Naive thymus-derived CD4-positive, alpha-beta T cell (primary cell): ENCODE data around the gene CES1. TPM values are rescaled to one million over a fixed set of nuclear protein-coding genes. Genes with fewer than 3 reads are reported as not detected.
"Not testable (repeated sequence)": the region's sequence is repeated elsewhere in the genome, so short reads cannot be mapped to it uniquely, and the experiment has no call there.

Experiments
- ATAC-seq: fragments of 150-1000 bp; cut with Tn5 transposase; 2 replicates; pipeline ENCODE4 v1.10.0; 2021; ENCODE audit warnings: mild to moderate bottlenecking, moderate library complexity
- CTCF ChIA-PET: fragments of 350-600 bp; sonication (Branson Sonifier 250); formaldehyde crosslinking; loops from one replicate; lab custom pipeline; 2021; ENCODE audit warnings: antibody characterized with exemption; lab: Charles Lee
- POLR2A ChIA-PET: fragments of 350-600 bp; sonication (Branson Sonifier 250); formaldehyde crosslinking; loops from one replicate; lab custom pipeline; 2021; ENCODE audit warnings: antibody characterized with exemption, inconsistent platforms; lab: Charles Lee
- DNase-seq, 9 donors: peaks; one replicate each; pipeline versions ENCODE4 v3.0.0 to v3.0.0-alpha.2; 2020 to 2022; ENCODE audit warnings: mixed read lengths in 1 of 9
- H3K27ac ChIP-seq: one replicate; pipeline ENCODE4 v1.7.0; 2013; ENCODE audit warnings: mild to moderate bottlenecking, low read depth, low read length, moderate library complexity
- H3K27me3 ChIP-seq, 2 donors: one replicate each; pipeline ENCODE4 v1.7.0; 2013; ENCODE audit warnings: low read length in 2 of 2, mild to moderate bottlenecking in 2 of 2, moderate library complexity in 2 of 2; ENCODE audit not compliant: control insufficient read depth in 2 of 2, insufficient read depth in 2 of 2
- H3K36me3 ChIP-seq, 3 experiments: 1 replicate in 2 of 3; 2 replicates in 1 of 3; pipeline ENCODE4 v1.7.0; 2013; ENCODE audit warnings: low read length in 3 of 3, mild to moderate bottlenecking in 3 of 3, moderate library complexity in 1 of 3; ENCODE audit not compliant: insufficient read depth in 3 of 3, control insufficient read depth in 2 of 3
- H3K4me1 ChIP-seq, 2 donors: one replicate each; pipeline ENCODE4 v1.7.0; 2013; ENCODE audit warnings: low read length in 2 of 2, mild to moderate bottlenecking in 2 of 2, moderate library complexity in 1 of 2; ENCODE audit not compliant: control insufficient read depth in 2 of 2, insufficient read depth in 2 of 2
- H3K4me3 ChIP-seq: 2 replicates; pipeline ENCODE4 v1.7.0; 2013; ENCODE audit warnings: mild to moderate bottlenecking, low read length
- H3K9me3 ChIP-seq, 3 experiments: 1 replicate in 2 of 3; 2 replicates in 1 of 3; pipeline ENCODE4 v1.7.0; 2013; ENCODE audit warnings: low read length in 3 of 3; ENCODE audit not compliant: control insufficient read depth in 2 of 3
- H3K27ac Mint-ChIP-seq, 9 donors: one replicate each; pipeline ENCODE4 v1.8.0; 2020 to 2022; ENCODE audit warnings: mixed read lengths in 9 of 9, mild to moderate bottlenecking in 8 of 9, moderate library complexity in 5 of 9, inconsistent platforms in 2 of 9
- H3K27me3 Mint-ChIP-seq, 5 donors: one replicate each; pipeline ENCODE4 v1.8.0; 2021 to 2022; ENCODE audit warnings: mixed read lengths in 5 of 5, mild to moderate bottlenecking in 1 of 5
- H3K36me3 Mint-ChIP-seq, 5 donors: one replicate each; pipeline ENCODE4 v1.8.0; 2020 to 2022; ENCODE audit warnings: mixed read lengths in 5 of 5, mild to moderate bottlenecking in 3 of 5, inconsistent platforms in 1 of 5
- H3K4me1 Mint-ChIP-seq, 7 donors: one replicate each; pipeline ENCODE4 v1.8.0; 2020 to 2022; ENCODE audit warnings: mixed read lengths in 7 of 7, mild to moderate bottlenecking in 3 of 7, inconsistent platforms in 1 of 7
- H3K4me3 Mint-ChIP-seq, 10 donors: one replicate each; pipeline ENCODE4 v1.8.0; 2020 to 2022; ENCODE audit warnings: mild to moderate bottlenecking in 10 of 10, mixed read lengths in 10 of 10, moderate library complexity in 6 of 10, inconsistent platforms in 2 of 10
- H3K9me3 Mint-ChIP-seq, 11 donors: one replicate each; pipeline ENCODE4 v1.8.0; 2020 to 2022; ENCODE audit warnings: mixed read lengths in 11 of 11, mild to moderate bottlenecking in 4 of 11, inconsistent platforms in 1 of 11, moderate library complexity in 1 of 11
- intact Hi-C, 2 donors: fragments of 100-400 bp; cut with micrococcal nuclease; formaldehyde crosslinking; loops; one replicate each; pipeline ENCODE4 v1.15.1; 2023
- polyA plus RNA-seq, 2 donors: library from polyadenylated mRNA; unstranded; fragments of 300-500 nt; fragmentation: Illumina TruSeq; gene quantifications; one replicate each; pipeline ENCODE4 v1.2.3, GENCODE V29; 2021
- total RNA-seq, 6 experiments: library from RNA in 5 of 6; stranded (reverse) in 5 of 6; gene quantifications; 1 replicate in 5 of 6; 2 replicates in 1 of 6; pipeline ENCODE4 v1.2.3 and lab custom pipeline; 2021 to 2026

Gene CES1
- total and polyA plus RNA-seq, 7 experiments from 2014 or later, result 0.32 to 11.6 (median 1.1) TPM; not detected in 3

DNA sequence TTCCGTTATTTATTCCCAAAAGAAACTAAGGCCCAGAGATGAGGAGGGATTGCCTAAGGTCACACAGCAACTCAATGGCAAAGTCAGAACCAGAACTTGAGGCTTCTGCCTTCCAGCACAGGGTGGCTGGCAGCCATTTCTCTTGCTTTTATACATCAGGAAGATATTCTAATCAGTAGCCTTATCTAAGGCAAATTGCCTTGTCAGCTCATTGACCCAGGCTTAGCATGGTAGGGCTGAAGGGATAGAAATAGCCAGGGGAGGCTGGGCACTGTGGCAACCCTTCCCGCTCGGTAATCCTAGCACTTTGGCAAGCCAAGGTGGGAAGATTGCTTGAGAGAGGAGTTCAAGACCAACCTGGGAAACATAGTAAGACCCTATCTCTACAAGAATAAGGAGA, 2.3 kb upstream of the CES1 start:
- H3K27me3 Mint-ChIP-seq, result peaks cover 4 to 21% (median 6%) of the 10 kb centered on the region in 5 donors
- POLR2A ChIA-PET, intact Hi-C loops, H3K36me3 Mint-ChIP-seq, H3K4me3 ChIP-seq, H3K4me3 Mint-ChIP-seq, H3K4me1 ChIP-seq, H3K9me3 ChIP-seq, CTCF ChIA-PET, H3K36me3 ChIP-seq, H3K4me1 Mint-ChIP-seq, H3K27me3 ChIP-seq, H3K27ac Mint-ChIP-seq, ATAC-seq, H3K27ac ChIP-seq, DNase-seq, H3K9me3 Mint-ChIP-seq: not testable (repeated sequence)

DNA sequence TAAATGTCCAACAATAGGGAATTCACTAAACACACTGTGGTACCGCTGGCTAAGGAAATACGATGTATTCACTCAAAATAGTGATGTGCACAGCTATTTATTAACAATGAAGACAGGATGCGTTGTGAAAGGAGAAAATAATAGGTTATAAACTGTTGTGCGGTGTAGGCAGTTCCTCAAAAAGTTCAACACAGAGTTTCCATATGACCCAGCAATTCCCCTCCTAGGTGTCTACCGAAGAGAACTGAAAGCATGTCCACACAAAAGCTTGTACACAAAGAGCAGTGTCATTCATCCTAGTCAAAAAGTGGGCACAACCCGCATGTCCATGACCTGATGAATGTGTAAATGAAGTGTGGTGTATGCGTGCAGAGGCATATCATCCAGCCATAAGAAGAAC, 1.2 kb upstream of the CES1 start:
- Mint-ChIP-seq H3K27ac (no peak overlapping the region), H3K4me1 (peaks cover 0 to 7% (median 0%) of the 10 kb centered on the region in 7 donors), H3K9me3 (peaks cover 0 to 1% (median 0%) of the 10 kb centered on the region in 11 donors), H3K36me3 (no peaks in the 10 kb centered on the region), H3K4me3 (no peak overlapping the region), H3K27me3 (peaks cover 0 to 17% (median 5%) of the 10 kb centered on the region in 5 donors)
- ChIA-PET CTCF (no interaction called here), POLR2A (no interaction called here)
- intact Hi-C loops, result no loop called here
- H3K4me1 ChIP-seq, result no peaks in the 10 kb centered on the region
- no peak overlapping the region for H3K4me3 ChIP-seq
- H3K9me3 ChIP-seq, result no peaks in the 10 kb centered on the region
- H3K36me3 ChIP-seq, result no peaks in the 10 kb centered on the region
- H3K27me3 ChIP-seq, result no peaks in the 10 kb centered on the region
- DNase-seq (no peak), ATAC-seq (peak; percentile 38)
- H3K27ac ChIP-seq, result no peak overlapping the region

DNA sequence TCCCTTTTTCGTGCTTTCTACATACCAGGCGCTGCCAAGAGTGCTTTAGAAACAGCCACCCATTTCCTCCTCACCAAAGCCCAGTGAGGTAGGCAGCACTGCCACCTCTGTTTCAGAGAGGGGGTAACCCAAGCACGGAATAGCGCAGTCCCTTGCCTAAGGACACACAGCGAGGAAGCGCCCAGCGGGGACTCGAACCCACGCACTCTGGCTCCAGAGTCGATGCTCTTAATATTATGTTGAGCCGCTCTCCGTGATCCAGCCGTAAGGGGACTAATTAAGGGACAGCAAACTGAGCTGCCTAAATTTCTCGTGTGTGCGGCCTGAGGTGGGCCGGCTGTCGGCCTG, 497 bp downstream of the CES1 start:
- intact Hi-C loops, result no loop called here
- no peak for DNase-seq
- no peak for ATAC-seq
- Histone ChIP-seq H3K9me3 (no peaks in the 10 kb centered on the region), H3K4me3 (no peak overlapping the region), H3K27ac (no peak overlapping the region), H3K27me3 (no peaks in the 10 kb centered on the region), H3K4me1 (no peaks in the 10 kb centered on the region), H3K36me3 (no peaks in the 10 kb centered on the region)
- ChIA-PET POLR2A (no interaction called here), CTCF (no interaction called here)
- Mint-ChIP-seq H3K36me3 (no peaks in the 10 kb centered on the region), H3K4me3 (no peak overlapping the region), H3K27me3 (peaks cover 0 to 23% (median 12%) of the 10 kb centered on the region in 5 donors), H3K27ac (peak overlapping the region in 1 of 9 donors; percentile 28), H3K9me3 (peaks cover 0 to 1% (median 0%) of the 10 kb centered on the region in 11 donors), H3K4me1 (peaks cover 0 to 7% (median 0%) of the 10 kb centered on the region in 7 donors)

DNA sequence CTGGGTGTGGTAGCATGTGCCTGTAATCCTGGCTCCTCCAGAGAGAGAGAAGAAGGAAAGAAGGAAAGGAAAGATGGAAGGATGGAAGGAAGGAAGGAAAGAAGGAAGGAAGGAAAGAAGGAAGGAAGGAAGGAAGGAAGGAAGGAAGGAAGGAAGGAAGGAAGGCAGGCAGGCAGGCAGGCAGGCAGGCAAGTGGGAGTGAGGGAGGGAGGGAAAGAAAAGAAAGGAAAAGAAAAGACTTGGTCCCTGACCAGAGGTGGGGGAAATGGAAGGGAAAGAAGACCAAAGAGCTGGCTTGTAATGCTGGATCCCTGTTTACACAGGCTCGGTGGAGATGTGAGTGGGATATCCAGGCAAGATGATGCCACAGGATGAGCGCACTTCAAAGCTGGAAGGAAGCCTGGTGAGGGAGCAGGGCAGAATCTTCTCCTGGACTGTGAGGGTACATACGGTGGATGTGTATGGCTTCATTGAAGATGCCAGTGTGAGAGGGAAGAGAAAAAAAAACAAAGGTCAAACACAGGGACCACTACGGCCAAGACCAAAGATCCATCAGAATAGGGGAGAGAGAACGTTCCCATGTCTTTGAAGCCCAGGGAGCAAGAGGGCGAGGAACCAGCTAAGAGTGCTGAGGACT, 2.1 kb downstream of the CES1 start:
- Histone ChIP-seq H3K27me3 (no peaks in the 10 kb centered on the region), H3K4me3 (no peak overlapping the region), H3K9me3 (no peaks in the 10 kb centered on the region), H3K27ac (no peak overlapping the region), H3K4me1 (no peaks in the 10 kb centered on the region), H3K36me3 (no peaks in the 10 kb centered on the region)
- H3K36me3 Mint-ChIP-seq, result no peaks in the 10 kb centered on the region
- peaks cover 0 to 7% (median 0%) of the 10 kb centered on the region in 7 donors for H3K4me1 Mint-ChIP-seq
- H3K4me3 Mint-ChIP-seq, result no peak overlapping the region
- no peak for ATAC-seq
- H3K27me3 Mint-ChIP-seq, result peaks cover 2 to 28% (median 15%) of the 10 kb centered on the region in 5 donors
- intact Hi-C loops, result no loop called here
- ChIA-PET POLR2A (no interaction called here), CTCF (no interaction called here)
- peaks cover 0 to 4% (median 0%) of the 10 kb centered on the region in 11 donors for H3K9me3 Mint-ChIP-seq
- no peak for DNase-seq
- no peak overlapping the region for H3K27ac Mint-ChIP-seq

DNA sequence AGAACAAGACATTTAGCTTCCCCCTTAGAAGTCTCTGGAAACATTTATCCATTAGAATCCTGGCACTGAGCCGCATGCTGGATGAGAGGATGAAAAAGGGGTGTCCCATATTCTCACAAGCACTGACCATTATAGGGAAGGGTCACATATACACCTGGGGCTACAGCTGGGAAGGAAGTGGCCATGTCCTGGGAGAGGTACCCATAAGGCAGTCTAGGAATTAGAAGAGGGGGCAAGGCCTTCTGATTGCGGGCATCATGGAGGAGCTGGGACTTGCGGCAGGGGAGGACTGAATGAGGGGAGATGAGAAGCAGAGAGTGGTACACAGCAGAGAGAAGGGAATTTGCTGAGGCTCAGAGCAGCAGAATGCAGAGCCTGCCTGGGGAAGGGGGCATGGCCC, 3.7 kb downstream of the CES1 start:
- H3K27me3 Mint-ChIP-seq, result peaks cover 2 to 40% (median 20%) of the 10 kb centered on the region in 5 donors
- H3K9me3 ChIP-seq, H3K27ac Mint-ChIP-seq, H3K4me3 Mint-ChIP-seq, intact Hi-C loops, H3K9me3 Mint-ChIP-seq, H3K36me3 Mint-ChIP-seq, ATAC-seq, H3K27ac ChIP-seq, H3K4me1 Mint-ChIP-seq, H3K36me3 ChIP-seq, CTCF ChIA-PET, H3K4me3 ChIP-seq, POLR2A ChIA-PET, H3K4me1 ChIP-seq, H3K27me3 ChIP-seq, DNase-seq: not testable (repeated sequence)

DNA sequence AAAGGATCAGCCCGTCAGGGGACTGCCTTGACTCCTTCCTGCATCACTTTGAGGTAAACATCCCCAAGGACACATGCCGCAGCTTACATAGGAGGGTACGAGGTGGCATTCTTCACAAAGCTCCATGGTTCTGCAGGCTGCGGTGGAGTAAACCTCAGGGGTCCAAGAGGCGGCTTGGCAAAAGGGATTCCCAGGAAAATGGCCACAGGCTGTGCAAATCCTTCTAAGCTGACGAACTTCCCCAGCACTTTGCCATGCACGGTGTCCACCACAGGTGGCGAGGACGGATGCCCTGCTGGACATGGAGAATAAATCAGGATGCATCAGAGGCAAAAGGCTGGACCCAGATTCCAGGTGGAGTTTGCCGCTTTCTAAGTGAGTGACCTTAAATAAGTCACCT, 4.2 kb downstream of the CES1 start:
- no peaks in the 10 kb centered on the region for H3K9me3 ChIP-seq
- intact Hi-C loops, result no loop called here
- DNase-seq (no peak), ATAC-seq (no peak)
- H3K36me3 ChIP-seq, result no peaks in the 10 kb centered on the region
- peaks cover 2 to 35% (median 20%) of the 10 kb centered on the region in 5 donors for H3K27me3 Mint-ChIP-seq
- POLR2A ChIA-PET, result no interaction called here
- H3K4me1 Mint-ChIP-seq, result peaks cover 0 to 5% (median 0%) of the 10 kb centered on the region in 7 donors
- H3K36me3 Mint-ChIP-seq, result no peaks in the 10 kb centered on the region
- H3K27me3 ChIP-seq, result no peaks in the 10 kb centered on the region
- H3K27ac Mint-ChIP-seq, result no peak overlapping the region
- H3K4me1 ChIP-seq, result no peaks in the 10 kb centered on the region
- no peak overlapping the region for H3K4me3 Mint-ChIP-seq
- H3K9me3 Mint-ChIP-seq, result peaks cover 0 to 4% (median 0%) of the 10 kb centered on the region in 11 donors
- no peak overlapping the region for H3K4me3 ChIP-seq
- no peak overlapping the region for H3K27ac ChIP-seq
- CTCF ChIA-PET, result no interaction called here

DNA sequence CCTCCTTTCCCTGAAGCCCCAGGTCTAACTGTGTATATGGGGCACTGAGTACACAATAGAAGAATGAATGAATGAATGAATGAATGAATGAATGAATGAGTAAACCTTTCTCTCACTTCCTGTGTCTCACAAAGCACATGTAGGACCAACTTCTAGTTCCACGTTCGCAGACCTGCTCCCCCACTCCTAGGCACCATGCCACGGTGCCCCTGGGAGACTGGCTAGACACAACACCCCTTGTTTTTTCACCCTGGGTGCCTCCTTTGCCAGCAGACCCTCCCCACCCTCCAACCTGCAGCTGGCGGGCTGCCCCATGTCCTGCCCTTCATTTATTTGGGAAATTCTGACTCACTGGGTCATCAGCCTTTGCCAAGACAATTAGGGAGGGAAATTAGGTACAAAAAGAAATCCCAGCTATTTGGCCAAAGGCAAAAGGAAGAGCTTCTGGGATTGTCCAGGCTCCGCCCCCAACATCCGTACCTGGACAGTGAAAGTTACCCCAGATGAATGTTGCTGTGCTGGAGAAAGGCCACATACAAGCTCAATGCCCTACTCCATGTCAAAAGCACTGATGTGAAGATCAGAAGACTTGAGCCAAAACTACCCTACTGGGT, 7.7 kb downstream of the CES1 start:
- no peak overlapping the region for H3K27ac ChIP-seq

More for the DNA sequence above, 7.7 kb downstream of the CES1 start:
- no peaks in the 10 kb centered on the region for H3K36me3 ChIP-seq
- no peaks in the 10 kb centered on the region for H3K4me1 ChIP-seq
- no peak for DNase-seq
- no peaks in the 10 kb centered on the region for H3K27me3 ChIP-seq
- no peak overlapping the region for H3K4me3 ChIP-seq
- Mint-ChIP-seq H3K36me3 (no peaks in the 10 kb centered on the region), H3K27me3 (peaks cover 0 to 43% (median 33%) of the 10 kb centered on the region in 5 donors), H3K27ac (no peak overlapping the region), H3K9me3 (peaks cover 0 to 10% (median 0%) of the 10 kb centered on the region in 11 donors), H3K4me1 (no peaks in the 10 kb centered on the region), H3K4me3 (no peak overlapping the region)
- ChIA-PET CTCF (no interaction called here), POLR2A (no interaction called here)
- intact Hi-C loops, result no loop called here
- no peak for ATAC-seq
- H3K9me3 ChIP-seq, result no peaks in the 10 kb centered on the region
